NB4 (cell line): ENCODE data around the gene APIP.

Experiments used
- CTCF ChIP-seq: IDR thresholded peaks from one replicate; pipeline ENCODE4 v1.5.1; 2012; ENCODE audit warnings: low read depth, low read length
- MAX ChIP-seq: IDR thresholded peaks from 2 replicates; pipeline ENCODE4 v1.6.1; 2011; ENCODE audit warnings: low read depth, low read length
- POLR2A ChIP-seq: IDR thresholded peaks from 2 replicates; pipeline ENCODE4 v1.6.1; 2011; ENCODE audit warnings: mild to moderate bottlenecking; ENCODE audit not compliant: insufficient read length; ENCODE audit errors: extremely low read depth

DNA sequence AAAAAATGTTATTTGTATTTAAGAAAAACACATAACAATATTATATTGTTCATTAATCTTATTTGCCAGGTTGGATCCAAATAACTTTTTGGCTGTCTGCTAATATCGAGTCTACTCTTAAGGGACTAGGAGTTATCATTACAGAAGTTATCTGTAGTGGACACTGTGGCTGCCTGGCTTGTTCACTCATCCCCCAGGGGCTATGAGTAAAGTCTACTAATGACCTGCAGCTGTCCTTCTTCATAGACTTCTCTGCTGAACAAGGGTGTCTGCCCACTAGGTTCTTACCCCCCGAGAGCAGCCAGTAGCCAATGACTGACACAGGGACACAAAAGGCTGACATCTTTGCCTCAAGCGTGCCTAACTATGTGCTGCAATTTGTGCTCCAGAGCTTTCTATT lies 69.7 kb downstream of the APIP start:
- TF ChIP-seq POLR2A (no peak), CTCF (no peak), MAX (no peak)
